ENCODE data around the gene TRIM9. TPM values are rescaled to one million over a fixed set of nuclear protein-coding genes. Genes with fewer than 3 reads are reported as not detected.

The TRIM9 gene
- total RNA-seq (2012; rRNA removed): under 0.01 TPM in 2 replicates
- 0.09 and 0.24 TPM in 2 replicates for polyA plus RNA-seq (2012; rRNA removed)
- polyA plus RNA-seq (2012; cell fraction: cytosol; rRNA removed): 0.04 and 0.09 TPM in 2 replicates
- 0.14 and 0.30 TPM in 2 replicates for polyA plus RNA-seq (2012; cell fraction: nucleus; rRNA removed; ENCODE audit: low replicate concordance)
- percentile 8 among the genes with signal in this experiment for Bru-seq, nascent RNA
- percentile 14 among the genes with signal in this experiment for BruChase-seq, experiment 1, labeled RNA remaining after a 6-hour chase
- percentile 9 among the genes with signal in this experiment for BruChase-seq, experiment 2, labeled RNA remaining after a 2-hour chase
- long read RNA-seq: 0 reads

DNA sequence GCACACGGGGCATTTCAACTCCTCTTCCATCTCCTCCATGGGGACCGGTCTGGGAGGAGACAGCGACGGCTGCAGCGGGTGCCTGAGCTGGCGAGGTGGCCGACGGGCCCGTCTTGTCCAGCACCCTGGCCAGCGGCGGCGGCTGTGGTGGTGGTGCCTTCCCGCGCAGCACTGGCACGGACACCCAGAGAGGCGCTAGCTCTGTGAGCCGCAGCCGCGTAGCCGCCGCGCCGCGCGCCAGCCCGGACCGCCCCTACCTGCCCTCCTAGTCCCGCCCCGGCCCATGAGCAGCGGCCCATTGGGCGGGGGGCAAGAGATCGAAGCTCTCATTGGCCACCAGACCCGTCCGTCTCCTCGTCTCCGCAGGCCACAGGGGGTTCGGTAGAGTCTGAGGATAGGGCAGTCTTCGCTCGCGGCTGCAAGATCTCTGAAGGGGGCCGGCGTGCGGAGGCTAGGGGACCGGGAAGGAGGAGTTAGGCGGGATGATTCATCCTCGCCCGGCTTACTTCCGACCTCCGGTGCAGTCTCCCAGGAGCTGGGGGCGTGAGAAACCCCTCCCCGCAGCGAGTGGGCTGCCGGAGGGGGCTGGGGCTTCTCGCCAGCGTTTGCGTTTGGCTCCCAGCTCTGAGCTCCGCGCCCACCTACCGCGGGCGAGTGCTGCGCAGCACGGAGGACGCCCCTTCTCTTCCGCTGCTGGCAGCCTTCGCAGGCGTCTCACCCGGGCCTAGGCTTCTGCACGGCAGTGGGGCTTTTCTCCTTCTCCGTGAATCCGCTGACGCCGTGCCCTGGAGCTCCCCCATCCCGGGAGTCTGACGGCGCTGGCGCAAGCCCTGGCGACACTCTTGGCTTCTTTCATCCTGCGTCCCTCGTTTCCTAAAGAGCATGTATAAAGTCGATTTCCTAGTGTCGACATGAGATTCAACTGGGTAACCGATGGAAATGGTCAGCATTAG lies at the start of gene TRIM9:
TSS of gene TRIM9 (minus strand) at position 205 of the 953 bp plus-strand sequence. CDS start at position 39, 166 bp downstream.
- Histone ChIP-seq H3K56ac (ENCODE audit: extremely low read depth, insufficient read depth, low read length) (no peak within 1 kb of the TSS; the same call in 1 of the 2 replicates), H3K9me1 (ENCODE audit: insufficient read depth, low read length) (no peaks in the 10 kb centered on the region), H3K27me3 (ENCODE audit: control insufficient read depth, insufficient read depth, low read length) (peaks cover 34% of the 10 kb centered on the region), H3K9ac (ENCODE audit: low read depth, low read length) (0 out of 2 replicates have a peak within 1 kb of the TSS, but pooled peaks have one; percentile 16), H3K23ac (ENCODE audit: low read depth, low read length) (no peak within 1 kb of the TSS), H2AFZ (replicated peaks; ENCODE audit: low read length, poor library complexity) (peak within 1 kb of the TSS; percentile 87), H2AK9ac (replicated peaks; ENCODE audit: low read depth, low read length, poor library complexity) (peak within 1 kb of the TSS; percentile 60), H2BK120ac (ENCODE audit: low read depth, low read length) (no peak within 1 kb of the TSS), H3K27ac (ENCODE audit: insufficient read depth, low read length) (no peak within 1 kb of the TSS), H4K5ac (ENCODE audit: low read depth, low read length) (no peak within 1 kb of the TSS), H4K8ac (ENCODE audit: low read depth in 2 of 2, low read length in 2 of 2) (no peak within 1 kb of the TSS; a peak in 1 of 4 replicates), H3K4ac (ENCODE audit: low read depth, low read length) (no peak within 1 kb of the TSS), H2BK15ac (ENCODE audit: low read depth, low read length) (no peak within 1 kb of the TSS), H3K4me3 (ENCODE audit: insufficient read depth, low read depth, low read length) (peak within 1 kb of the TSS; percentile 47), H3K4me1 (ENCODE audit: control insufficient read depth, insufficient read depth, low read length) (no peaks in the 10 kb centered on the region), H4K20me1 (ENCODE audit: insufficient read depth, low read length) (no peaks in the 10 kb centered on the region), H3K14ac (replicated peaks; ENCODE audit: low read depth, low read length) (no peak within 1 kb of the TSS), H3K79me1 (ENCODE audit: low read depth in 1 of 2, low read length in 2 of 2) (no peaks in the 10 kb centered on the region), H2BK5ac (ENCODE audit: low read depth, low read length, poor library complexity, severe bottlenecking) (no peak within 1 kb of the TSS), H2BK20ac (ENCODE audit: low read depth, low read length) (no peak within 1 kb of the TSS), H3K18ac (ENCODE audit: low read depth, low read length) (no peak within 1 kb of the TSS), H4K91ac (ENCODE audit: insufficient read depth, low read depth, low read length) (no peak within 1 kb of the TSS), H3K36me3 (ENCODE audit: control insufficient read depth, insufficient read depth, low read length) (no peaks in the 10 kb centered on the region), H2AK5ac (ENCODE audit: low read depth, low read length) (no peak within 1 kb of the TSS), H3K4me2 (ENCODE audit: low read depth, low read length) (peak within 1 kb of the TSS; percentile 26), H3K9me3 (ENCODE audit: control insufficient read depth, insufficient read depth, low read length) (no peaks in the 10 kb centered on the region)
- DNase-seq (peak; percentile 93), ATAC-seq (ENCODE audit: low read depth) (peak; percentile 99)
- no peak for TF ChIP-seq FOS (IDR thresholded peaks at IDR 0.05; ENCODE audit: low read depth, low read length)
- TF ChIP-seq MXI1 (IDR thresholded peaks at IDR 0.05; ENCODE audit: borderline replicate concordance, low read depth, low read length): peak; percentile 58; the same call in 1 of the 2 replicates
- TF ChIP-seq MAZ (IDR thresholded peaks at IDR 0.05; ENCODE audit: borderline replicate concordance, low read depth, low read length): peak; percentile 39; the same call in 1 of the 2 replicates
- POLR2A ChIA-PET (ENCODE audit: unreplicated experiment): interaction anchor here (0.6 kb wide), 1 partner anchor 141 kb away, joined by 3 read pairs; no protein-coding TSS in a partner anchor
- BruUV-seq (replicated peaks): no TSS peak
- WGBS, 2 experiments (ENCODE audit: extremely low coverage in 2 of 2, insufficient read length in 1 of 2): 0% methylated on average over 43 of the region's 83 CpGs; no CpG with 5 or more reads in 1 of the 2 experiments
- CTCF ChIA-PET: interaction anchor here (0.9 kb wide), 1 partner anchor 235 kb away, joined by 3 read pairs; no protein-coding TSS in a partner anchor
- in situ Hi-C loops (cut with MboI; ENCODE audit: low sequenced_read_pairs): no loop called here
- intact Hi-C loops (cut with micrococcal nuclease): loop anchor here (5.0 kb wide), 1 partner anchor 138 kb away; no protein-coding TSS in a partner anchor
- dilution Hi-C loops (cut with HindIII; ENCODE audit: low sequenced_read_pairs, unreplicated experiment): no loop called here

Data from IMR-90 (cell line).